ENCODE results near the gene GOPC.

DNA sequence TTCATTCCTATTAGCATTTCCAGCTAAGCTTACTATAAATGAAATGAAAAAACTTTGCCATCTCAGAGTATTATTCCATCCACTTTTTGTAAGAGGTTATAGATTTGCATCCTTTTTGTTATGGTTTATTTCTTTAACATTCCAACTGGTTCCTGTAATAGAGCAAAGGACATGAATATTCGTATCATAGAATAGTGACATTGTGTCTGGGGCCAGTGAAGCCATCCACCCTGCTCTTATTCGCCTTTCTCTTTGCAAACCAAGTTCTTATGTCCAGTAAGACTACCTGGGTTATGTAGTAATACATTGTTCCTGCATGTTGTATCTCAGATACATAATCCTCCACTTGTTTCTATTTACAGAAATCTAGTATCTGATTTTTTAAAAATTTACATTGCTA is 76.7 kb downstream of the GOPC start:
- TF ChIP-seq, protein P1, sequence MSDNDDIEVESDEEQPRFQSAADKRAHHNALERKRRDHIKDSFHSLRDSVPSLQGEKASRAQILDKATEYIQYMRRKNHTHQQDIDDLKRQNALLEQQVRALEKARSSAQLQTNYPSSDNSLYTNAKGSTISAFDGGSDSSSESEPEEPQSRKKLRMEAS (IDR thresholded peaks at IDR 0.05), result no peak
- TF ChIP-seq FOXM1 (IDR thresholded peaks at IDR 0.05; ENCODE audit: borderline replicate concordance, low read depth) (no peak), TAF1 (IDR thresholded peaks at IDR 0.05; ENCODE audit: low read depth) (no peak), RAD21 (IDR thresholded peaks at IDR 0.05; ENCODE audit: low read depth) (no peak), TCF12 (IDR thresholded peaks at IDR 0.05; ENCODE audit: low read depth) (no peak), EGR1 (IDR thresholded peaks at IDR 0.05) (no peak), CEBPB (IDR thresholded peaks at IDR 0.05) (no peak), EP300 (IDR thresholded peaks at IDR 0.05; ENCODE audit: borderline replicate concordance) (no peak), CREB1 (IDR thresholded peaks at IDR 0.05; ENCODE audit: low read depth) (no peak)
- TF ChIP-seq, protein P2, sequence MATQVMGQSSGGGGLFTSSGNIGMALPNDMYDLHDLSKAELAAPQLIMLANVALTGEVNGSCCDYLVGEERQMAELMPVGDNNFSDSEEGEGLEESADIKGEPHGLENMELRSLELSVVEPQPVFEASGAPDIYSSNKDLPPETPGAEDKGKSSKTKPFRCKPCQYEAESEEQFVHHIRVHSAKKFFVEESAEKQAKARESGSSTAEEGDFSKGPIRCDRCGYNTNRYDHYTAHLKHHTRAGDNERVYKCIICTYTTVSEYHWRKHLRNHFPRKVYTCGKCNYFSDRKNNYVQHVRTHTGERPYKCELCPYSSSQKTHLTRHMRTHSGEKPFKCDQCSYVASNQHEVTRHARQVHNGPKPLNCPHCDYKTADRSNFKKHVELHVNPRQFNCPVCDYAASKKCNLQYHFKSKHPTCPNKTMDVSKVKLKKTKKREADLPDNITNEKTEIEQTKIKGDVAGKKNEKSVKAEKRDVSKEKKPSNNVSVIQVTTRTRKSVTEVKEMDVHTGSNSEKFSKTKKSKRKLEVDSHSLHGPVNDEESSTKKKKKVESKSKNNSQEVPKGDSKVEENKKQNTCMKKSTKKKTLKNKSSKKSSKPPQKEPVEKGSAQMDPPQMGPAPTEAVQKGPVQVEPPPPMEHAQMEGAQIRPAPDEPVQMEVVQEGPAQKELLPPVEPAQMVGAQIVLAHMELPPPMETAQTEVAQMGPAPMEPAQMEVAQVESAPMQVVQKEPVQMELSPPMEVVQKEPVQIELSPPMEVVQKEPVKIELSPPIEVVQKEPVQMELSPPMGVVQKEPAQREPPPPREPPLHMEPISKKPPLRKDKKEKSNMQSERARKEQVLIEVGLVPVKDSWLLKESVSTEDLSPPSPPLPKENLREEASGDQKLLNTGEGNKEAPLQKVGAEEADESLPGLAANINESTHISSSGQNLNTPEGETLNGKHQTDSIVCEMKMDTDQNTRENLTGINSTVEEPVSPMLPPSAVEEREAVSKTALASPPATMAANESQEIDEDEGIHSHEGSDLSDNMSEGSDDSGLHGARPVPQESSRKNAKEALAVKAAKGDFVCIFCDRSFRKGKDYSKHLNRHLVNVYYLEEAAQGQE (IDR thresholded peaks at IDR 0.05; ENCODE audit: low read depth), result no peak
